K562 (cell line): ENCODE data around the gene ELOF1. TPM values are rescaled to one million over a fixed set of nuclear protein-coding genes. Genes with fewer than 3 reads are reported as not detected.
A peak's percentile ranks its signal among the peaks of the same experiment; 100 is the strongest.

Source experiments
- BMI1 ChIP-seq: fragments of 150-350 bp; IDR thresholded peaks from 2 replicates; pipeline ENCODE4 v1.6.1; 2014; ENCODE audit warnings: low read length
- CBX3 ChIP-seq, 2 experiments: IDR thresholded peaks; 1 replicate in 1 of 2; 2 replicates in 1 of 2; pipeline ENCODE4 v1.6.1; 2012; ENCODE audit warnings: inconsistent platforms in 2 of 2, low read length in 2 of 2, borderline replicate concordance in 1 of 2, control low read depth in 1 of 2
- E2F3 ChIP-seq: fragments of 250-450 bp; sonication (Bioruptor Pico); IDR thresholded peaks from 2 replicates; pipeline ENCODE4 v1.4.0; 2020; ENCODE audit warnings: mild to moderate bottlenecking
- FOXJ3 ChIP-seq: sonication (generic); formaldehyde crosslinking; IDR thresholded peaks from 2 replicates; pipeline ENCODE4 v1.4.0; 2020; ENCODE audit warnings: mild to moderate bottlenecking, missing genetic modification reagents
- GATAD2B ChIP-seq: fragments of 450-650 bp; IDR thresholded peaks from 2 replicates; pipeline ENCODE4 v1.6.1; 2017; ENCODE audit warnings: mild to moderate bottlenecking, borderline replicate concordance
- HNRNPK ChIP-seq: fragments of 200-400 bp; formaldehyde crosslinking; IDR thresholded peaks from one replicate; pipeline ENCODE4 v1.6.1; 2018; ENCODE audit warnings: mild to moderate bottlenecking, low read depth, low read length; ENCODE audit not compliant: poor library complexity, severe bottlenecking
- KDM4B ChIP-seq, 2 experiments: fragments of 450-650 bp in 1 of 2; sonication (generic) in 1 of 2; IDR thresholded peaks; 2 replicates each; pipeline ENCODE4 v1.6.1; 2016 to 2017; ENCODE audit warnings: borderline replicate concordance in 2 of 2, antibody characterized with exemption in 1 of 2, low read depth in 1 of 2, mild to moderate bottlenecking in 1 of 2
- MAFF ChIP-seq: IDR thresholded peaks from 2 replicates; pipeline ENCODE4 v1.6.1; 2012; ENCODE audit warnings: low read length, improper control_type of control experiment
- MED1 ChIP-seq: sonication (generic); formaldehyde crosslinking; IDR thresholded peaks from 2 replicates; pipeline ENCODE4 v1.8.1; 2023; ENCODE audit warnings: missing genetic modification reagents, borderline replicate concordance
- MGA ChIP-seq: fragments of 450-650 bp; IDR thresholded peaks from 2 replicates; pipeline ENCODE4 v1.6.1; 2016; ENCODE audit warnings: mild to moderate bottlenecking, moderate library complexity
- MXI1 ChIP-seq: IDR thresholded peaks from 2 replicates; pipeline ENCODE4 v1.6.1; 2011; ENCODE audit warnings: low read depth, mild to moderate bottlenecking, improper control_type of control experiment, low read length
- RBM25 ChIP-seq: fragments of 200-400 bp; formaldehyde crosslinking; IDR thresholded peaks from 2 replicates; pipeline ENCODE4 v1.6.1; 2018; ENCODE audit warnings: low read length, low read depth, moderate library complexity; ENCODE audit not compliant: severe bottlenecking
- TAL1 ChIP-seq: fragments of 450-650 bp; IDR thresholded peaks from 2 replicates; pipeline ENCODE4 v1.6.1; 2016; ENCODE audit warnings: mild to moderate bottlenecking
- ZFPM2 ChIP-seq: fragments of 250-450 bp; sonication (Bioruptor Pico); IDR thresholded peaks from 2 replicates; pipeline ENCODE4 v1.5.1; 2022; ENCODE audit warnings: mild to moderate bottlenecking
- ZNF12 ChIP-seq: sonication (generic); formaldehyde crosslinking; IDR thresholded peaks from 2 replicates; pipeline ENCODE4 v1.4.0; 2020; ENCODE audit warnings: mild to moderate bottlenecking, missing genetic modification reagents
- ZNF197 ChIP-seq: fragments of 200-800 bp; sonication (Bioruptor generic); IDR thresholded peaks from 2 replicates; pipeline ENCODE4 v1.6.1; 2016; ENCODE audit warnings: low read depth, missing genetic modification characterization, missing compliant biosample characterization
- ZNF695 ChIP-seq: fragments of 450-650 bp; formaldehyde crosslinking; IDR thresholded peaks from 2 replicates; pipeline ENCODE4 v1.4.0; 2020; ENCODE audit warnings: mild to moderate bottlenecking, moderate library complexity
- ZNF764 ChIP-seq: fragments of 250-450 bp; sonication (Bioruptor Pico); IDR thresholded peaks from 2 replicates; pipeline ENCODE4 v1.4.0; 2020; ENCODE audit warnings: low read depth, mild to moderate bottlenecking, moderate library complexity
- polyA plus RNA-seq, 8 experiments: library from polyadenylated mRNA; depleted of rRNA in 4 of 8; stranded (reverse) in 5 of 8; unstranded in 3 of 8; fragments of >200 nt; fragmentation: Nextera tagmentation in 2 of 8; fragmentation: Illumina TruSeq in 1 of 8; extraction: Ambion mirVana in 2 of 8; extraction: Trizol in 1 of 8; gene quantifications; 2 replicates each; pipeline versions ENCODE4 v1.2.1 to v1.2.3, GENCODE V29; 2011 to 2014; ENCODE audit warnings: inconsistent platforms in 1 of 8, missing spikeins in 1 of 8
- total RNA-seq, 7 experiments: library from RNA; depleted of rRNA in 6 of 7; stranded (reverse); fragments of >200 nt in 6 of 7; fragmentation: Illumina TruSeq in 2 of 7; extraction: Trizol in 2 of 7; gene quantifications; 2 replicates each; pipeline versions ENCODE4 v1.2.1 to v1.2.3, GENCODE V29; 2011 to 2021; ENCODE audit warnings: low replicate concordance in 1 of 7

Gene ELOF1
- total and polyA plus RNA-seq, 9 of the 15 experiments (the other 6 are each of a cell fraction or from before 2014, with no cell fraction given), result 16.7 to 147 (median 74.2) TPM

- 0 out of 2 replicates have a peak, but pooled peaks have one; percentile 77 for TF ChIP-seq ZNF197 (CRISPR knock-in tag)
- TF ChIP-seq MGA, result 0 out of 2 replicates have a peak, but pooled peaks have one; percentile 31
- no peak for TF ChIP-seq GATAD2B
- TF ChIP-seq KDM4B (IDR thresholded peaks at IDR 0.05; ENCODE audit: borderline replicate concordance in 2 of 2, low read depth in 1 of 2), result peak in 1 of 2 experiments; percentile 72; a peak in 1 of 4 replicates
- no peak for TF ChIP-seq ZNF764 (CRISPR knock-in tag)
- TF ChIP-seq RBM25, result peak; percentile 18
- TF ChIP-seq FOXJ3 (CRISPR knock-in tag), result no peak
- no peak for TF ChIP-seq MAFF
- TF ChIP-seq ZNF695, result no peak
- TF ChIP-seq HNRNPK, result no peak
- no peak for TF ChIP-seq MXI1
- TF ChIP-seq MED1 (CRISPR knock-in tag), result no peak
- no peak for TF ChIP-seq ZFPM2 (CRISPR knock-in tag)
- no peak; a peak in 1 of 3 replicates for TF ChIP-seq CBX3 (IDR thresholded peaks at IDR 0.05; ENCODE audit: borderline replicate concordance in 1 of 2, low read length in 2 of 2)
- no peak for TF ChIP-seq ZNF12 (CRISPR knock-in tag)
- no peak for TF ChIP-seq E2F3 (CRISPR knock-in tag)
- peak; percentile 50 for TF ChIP-seq TAL1
- no peak for TF ChIP-seq BMI1
Measured at GRCh38 chr19:11578258-11579142, 19.5 kb upstream of the ELOF1 start (continued).
